ENCODE measurements around the gene NCAM1. TPM values are rescaled to one million over a fixed set of nuclear protein-coding genes. Genes with fewer than 3 reads are reported as not detected.
A peak's percentile ranks its signal among the peaks of the same experiment; 100 is the strongest.

The NCAM1 gene
- total RNA-seq, 1 experiment from 2014 or later: 0.33 TPM

- H3F3A ChIP-seq (ENCODE audit: insufficient read depth, low read depth): no peaks in the 10 kb centered on the region
- no peak overlapping the region for H3K4me2 ChIP-seq
- no peaks in the 10 kb centered on the region for H4K20me1 ChIP-seq (ENCODE audit: insufficient read depth)
- no peaks in the 10 kb centered on the region for H3K36me3 ChIP-seq (ENCODE audit: low read depth)
- H3K27me3 ChIP-seq (ENCODE audit: insufficient read depth, low read depth): peaks cover 9% of the 10 kb centered on the region; the same call in 1 of the 2 replicates
- no peaks in the 10 kb centered on the region for H3K9me2 ChIP-seq (ENCODE audit: insufficient read depth)
- no peak overlapping the region for H3K27ac ChIP-seq
- no peaks in the 10 kb centered on the region for H3K9me3 ChIP-seq (ENCODE audit: insufficient read depth, low read depth)
- no peak for DNase-seq
- POLR2A ChIA-PET (ENCODE audit: unreplicated experiment): no interaction called here
- TF ChIP-seq EZH2 (IDR thresholded peaks at IDR 0.05; ENCODE audit: low read depth): no peak
- TF ChIP-seq CTCF (conservative IDR thresholded peaks at IDR 0.05): no peak
- no peak overlapping the region for H3K4me3 ChIP-seq
- no TSS peak for BruUV-seq (replicated peaks)
- intact Hi-C loops (cut with micrococcal nuclease; ENCODE audit: unreplicated experiment): no loop called here
- CTCF ChIA-PET: no interaction called here
- no peak overlapping the region for H2AFZ ChIP-seq
- no peaks in the 10 kb centered on the region for H3K4me1 ChIP-seq (replicated peaks; ENCODE audit: insufficient read depth)
- H3K79me2 ChIP-seq (ENCODE audit: low read depth): no peaks in the 10 kb centered on the region
These were observed 38.3 kb downstream of the NCAM1 start for GRCh38 chr11:112999520-112999919.

GRCh38 chr11:113001709-113002108 lies 40.5 kb downstream of the NCAM1 start:
- BruUV-seq (replicated peaks): no TSS peak
- no peaks in the 10 kb centered on the region for H3K27me3 ChIP-seq (ENCODE audit: insufficient read depth, low read depth)
- no peak overlapping the region for H3K4me2 ChIP-seq
- DNase-seq: no peak
- no peaks in the 10 kb centered on the region for H3K36me3 ChIP-seq (ENCODE audit: low read depth)
- no peak overlapping the region for H3K27ac ChIP-seq
- POLR2A ChIA-PET (ENCODE audit: unreplicated experiment): no interaction called here
- TF ChIP-seq CTCF (conservative IDR thresholded peaks at IDR 0.05): no peak
- no peak for TF ChIP-seq EZH2 (IDR thresholded peaks at IDR 0.05; ENCODE audit: low read depth)
- CTCF ChIA-PET: no interaction called here
- no peak overlapping the region for H2AFZ ChIP-seq
- H3K79me2 ChIP-seq (ENCODE audit: low read depth): no peaks in the 10 kb centered on the region
- H3K4me3 ChIP-seq: no peak overlapping the region
- no peaks in the 10 kb centered on the region for H4K20me1 ChIP-seq (ENCODE audit: insufficient read depth)
- H3K4me1 ChIP-seq (replicated peaks; ENCODE audit: insufficient read depth): 0 out of 2 replicates have a peak, but pooled peaks cover 6% of the 10 kb centered on the region
- H3F3A ChIP-seq (ENCODE audit: insufficient read depth, low read depth): no peaks in the 10 kb centered on the region
- intact Hi-C loops (cut with micrococcal nuclease; ENCODE audit: unreplicated experiment): no loop called here
- no peaks in the 10 kb centered on the region for H3K9me3 ChIP-seq (ENCODE audit: insufficient read depth, low read depth)
- no peaks in the 10 kb centered on the region for H3K9me2 ChIP-seq (ENCODE audit: insufficient read depth)

- Histone ChIP-seq H3K9me3 (ENCODE audit: insufficient read depth, low read depth) (no peaks in the 10 kb centered on the region), H3K36me3 (ENCODE audit: low read depth) (no peaks in the 10 kb centered on the region), H4K20me1 (ENCODE audit: insufficient read depth) (no peaks in the 10 kb centered on the region), H3K27ac (peak overlapping the region; percentile 16; the same call in 1 of the 2 replicates), H3K27me3 (ENCODE audit: insufficient read depth, low read depth) (no peaks in the 10 kb centered on the region), H3K4me2 (peak overlapping the region; percentile 27; the same call in 1 of the 2 replicates), H3K9me2 (ENCODE audit: insufficient read depth) (no peaks in the 10 kb centered on the region), H3K4me1 (replicated peaks; ENCODE audit: insufficient read depth) (0 out of 2 replicates have a peak, but pooled peaks cover 8% of the 10 kb centered on the region), H2AFZ (no peak overlapping the region), H3F3A (ENCODE audit: insufficient read depth, low read depth) (no peaks in the 10 kb centered on the region; the same call in 1 of the 2 replicates), H3K79me2 (ENCODE audit: low read depth) (no peaks in the 10 kb centered on the region), H3K4me3 (no peak overlapping the region)
- ChIA-PET CTCF (no interaction called here), POLR2A (ENCODE audit: unreplicated experiment) (interaction anchor here (0.8 kb wide), 1 partner anchor 67 kb away, joined by 4 read pairs; no protein-coding TSS in a partner anchor)
- TF ChIP-seq EZH2 (IDR thresholded peaks at IDR 0.05; ENCODE audit: low read depth): no peak
- TF ChIP-seq CTCF (conservative IDR thresholded peaks at IDR 0.05): no peak
- peak in 1 of 2 experiments; percentile 69 for DNase-seq
- BruUV-seq (replicated peaks): no TSS peak
- intact Hi-C loops (cut with micrococcal nuclease; ENCODE audit: unreplicated experiment): no loop called here
These were observed 45.8 kb downstream of the NCAM1 start for GRCh38 chr11:113006896-113007445.
